Neural progenitor cell (in vitro differentiated cells): Measurements from ENCODE around the gene POU2F2.

Experiments
- CTCF ChIP-seq: fragments of 200-600 bp; sonication (generic); IDR thresholded peaks from 2 replicates; pipeline ENCODE4 v1.5.1; 2017; ENCODE audit warnings: antibody characterized with exemption, mild to moderate bottlenecking
- EZH2 ChIP-seq: fragments of 200-600 bp; sonication (generic); IDR thresholded peaks from 2 replicates; pipeline ENCODE4 v1.6.1; 2017; ENCODE audit warnings: antibody characterized with exemption, mild to moderate bottlenecking, moderate library complexity

GRCh38 chr19:42156571-42156970, 24.3 kb upstream of the POU2F2 start:
- TF ChIP-seq CTCF (no peak), EZH2 (no peak)
